Endodermal cell (in vitro differentiated cells): ENCODE measurements around the gene LACC1. TPM values are rescaled to one million over a fixed set of nuclear protein-coding genes. Genes with fewer than 3 reads are reported as not detected.

Source experiments
- DNase-seq: peaks from one replicate; pipeline ENCODE4 v3.0.0-alpha.2; 2017
- H3K27ac ChIP-seq: 2 replicates; pipeline ENCODE4 v1.5.1; 2013; ENCODE audit warnings: mild to moderate bottlenecking, low read depth, low read length, moderate library complexity
- H3K27me3 ChIP-seq: 2 replicates; pipeline ENCODE4 v1.6.1; 2013; ENCODE audit warnings: mild to moderate bottlenecking, low read length, moderate library complexity; ENCODE audit not compliant: insufficient read depth, control insufficient read depth, poor library complexity, severe bottlenecking
- H3K36me3 ChIP-seq: 2 replicates; pipeline ENCODE4 v1.7.0; 2013; ENCODE audit warnings: mild to moderate bottlenecking, low read length, moderate library complexity; ENCODE audit not compliant: control insufficient read depth, insufficient read depth
- H3K4me1 ChIP-seq: one replicate; pipeline ENCODE4 v1.7.0; 2013; ENCODE audit warnings: low read length; ENCODE audit not compliant: control insufficient read depth, insufficient read depth
- H3K4me3 ChIP-seq: 2 replicates; pipeline ENCODE4 v1.5.1; 2013; ENCODE audit warnings: mild to moderate bottlenecking, low read length, moderate library complexity
- H3K9ac ChIP-seq: 2 replicates; pipeline ENCODE4 v1.6.1; 2013; ENCODE audit warnings: mild to moderate bottlenecking, low read length, moderate library complexity; ENCODE audit not compliant: poor library complexity, severe bottlenecking; ENCODE audit errors: extremely low read depth
- H3K9me3 ChIP-seq: 2 replicates; pipeline ENCODE4 v1.6.1; 2013; ENCODE audit warnings: mild to moderate bottlenecking, low read length, moderate library complexity; ENCODE audit not compliant: control insufficient read depth
- H3K27ac Mint-ChIP-seq: 2 replicates; pipeline ENCODE4 v1.8.0; 2020; ENCODE audit warnings: mixed read lengths
- H3K27me3 Mint-ChIP-seq: 2 replicates; pipeline ENCODE4 v1.8.0; 2021; ENCODE audit warnings: mild to moderate bottlenecking, mixed read lengths; ENCODE audit not compliant: insufficient read depth
- H3K36me3 Mint-ChIP-seq: 2 replicates; pipeline ENCODE4 v1.8.0; 2020; ENCODE audit warnings: low read depth, mixed read lengths
- H3K4me1 Mint-ChIP-seq: 2 replicates; pipeline ENCODE4 v1.8.0; 2020; ENCODE audit warnings: mixed read lengths
- H3K4me3 Mint-ChIP-seq: 2 replicates; pipeline ENCODE4 v1.8.0; 2020; ENCODE audit warnings: mild to moderate bottlenecking, moderate library complexity, mixed read lengths
- H3K9me3 Mint-ChIP-seq: 2 replicates; pipeline ENCODE4 v1.8.0; 2020; ENCODE audit warnings: mild to moderate bottlenecking, mixed read lengths
- CTCF ChIP-seq: fragments of 200-600 bp; sonication (generic); conservative IDR thresholded peaks from 2 replicates; pipeline ENCODE4 v1.5.0; 2021; ENCODE audit warnings: antibody characterized with exemption, mild to moderate bottlenecking
- WGBS, 2 experiments: methylation state at CpG; one replicate each; pipeline versions ENCODE4 v1.1.5 to v1.1.7; 2013; ENCODE audit warnings: missing lambda C conversion rate in 2 of 2, mixed read lengths in 1 of 2; ENCODE audit not compliant: insufficient coverage in 1 of 2, insufficient read length in 1 of 2; 5-methylcytosine and 5-hydroxymethylcytosine counted together
- total RNA-seq, 2 donors: library from RNA; stranded (reverse); fragmentation: NEBNext Ultra II Directional in 1 of 2; extraction: Animal tissue kit (Norgen Biotek cat#: 25700) in 1 of 2; gene quantifications; 2 replicates in 1 of 2; 3 replicates in 1 of 2; pipeline ENCODE4 v1.2.1, GENCODE V29; 2021

Gene LACC1
- total RNA-seq, 2 donors from 2014 or later = 1.3 to 2.0 TPM

- Histone ChIP-seq H3K9me3 (no peaks in the 10 kb centered on the region), H3K9ac (no peak overlapping the region), H3K4me3 (no peak overlapping the region), H3K27me3 (peaks cover 15% of the 10 kb centered on the region), H3K36me3 (no peaks in the 10 kb centered on the region), H3K27ac (no peak overlapping the region), H3K4me1 (no peaks in the 10 kb centered on the region)
- Mint-ChIP-seq H3K36me3 (no peaks in the 10 kb centered on the region), H3K4me3 (no peak overlapping the region), H3K4me1 (peaks cover 10% of the 10 kb centered on the region), H3K27ac (no peak overlapping the region), H3K9me3 (peaks cover 1% of the 10 kb centered on the region), H3K27me3 (peaks cover 18% of the 10 kb centered on the region)
- no peak for TF ChIP-seq CTCF
- 94% methylated on average over 1 of the region's 3 CpGs; no CpG with 5 or more reads in 1 of the 2 experiments for WGBS, 2 experiments
- no peak for DNase-seq
These were observed 3.9 kb downstream of the LACC1 start for GRCh38 chr13:43883631-43884030.

- DNase-seq = no peak
- Mint-ChIP-seq H3K9me3 (peaks cover 1% of the 10 kb centered on the region), H3K4me3 (no peak overlapping the region), H3K27me3 (peaks cover 18% of the 10 kb centered on the region), H3K4me1 (peaks cover 9% of the 10 kb centered on the region), H3K27ac (no peak overlapping the region), H3K36me3 (no peaks in the 10 kb centered on the region)
- no peak overlapping the region for H3K4me3 ChIP-seq
- H3K9me3 ChIP-seq = no peaks in the 10 kb centered on the region
- H3K4me1 ChIP-seq = no peaks in the 10 kb centered on the region
- no peak overlapping the region for H3K27ac ChIP-seq
- no peaks in the 10 kb centered on the region for H3K36me3 ChIP-seq
- WGBS, 2 experiments = 60% methylated on average over 1 of the region's 1 CpG; no CpG with 5 or more reads in 1 of the 2 experiments
- no peak for TF ChIP-seq CTCF
- H3K9ac ChIP-seq = no peak overlapping the region
- peaks cover 15% of the 10 kb centered on the region for H3K27me3 ChIP-seq
These were observed 4.5 kb downstream of the LACC1 start for GRCh38 chr13:43884222-43884621.

GRCh38 chr13:43894438-43894837 is 14.7 kb downstream of the LACC1 start:
- H3K27me3 ChIP-seq = no peaks in the 10 kb centered on the region
- no peak overlapping the region for H3K9ac ChIP-seq
- no peaks in the 10 kb centered on the region for H3K9me3 ChIP-seq
- peak; percentile 74 for TF ChIP-seq CTCF
- Mint-ChIP-seq H3K4me3 (no peak overlapping the region), H3K9me3 (no peaks in the 10 kb centered on the region), H3K36me3 (no peaks in the 10 kb centered on the region), H3K4me1 (no peaks in the 10 kb centered on the region), H3K27ac (no peak overlapping the region), H3K27me3 (no peaks in the 10 kb centered on the region)
- no peaks in the 10 kb centered on the region for H3K36me3 ChIP-seq
- no peak overlapping the region for H3K4me3 ChIP-seq
- no peak overlapping the region for H3K27ac ChIP-seq
- DNase-seq = no peak
- no peaks in the 10 kb centered on the region for H3K4me1 ChIP-seq
